Stimulated activated naive CD8-positive, alpha-beta T cell treated with anti-CD3 and anti-CD28 coated beads, Interleukin-15, Interleukin-2, amounts not matched to agents 100 U/mL and 50 U/mL, for 24 hours (primary cell): ENCODE measurements around the gene RNF144B.
A peak's percentile ranks its signal among the peaks of the same experiment; 100 is the strongest.
"Not testable (repeated sequence)": the region's sequence is repeated elsewhere in the genome, so short reads cannot be mapped to it uniquely, and the experiment has no call there.

Source experiments
- ATAC-seq: fragments of 150-1000 bp; cut with Tn5 transposase; one replicate; pipeline ENCODE4 v1.10.0; 2021
- DNase-seq: peaks from one replicate; pipeline ENCODE4 v3.0.0; 2021

RNF144B gene

GRCh38 chr6:18441251-18441979, 54.3 kb downstream of the RNF144B start:
- no peak for ATAC-seq
- DNase-seq = no peak

GRCh38 chr6:18444111-18444510, 57.0 kb downstream of the RNF144B start:
- ATAC-seq (no peak), DNase-seq (no peak)

- no peak for ATAC-seq
These were observed 58.1 kb downstream of the RNF144B start for GRCh38 chr6:18445228-18445627.

GRCh38 chr6:18446771-18447170, 59.6 kb downstream of the RNF144B start:
- DNase-seq (no peak), ATAC-seq (no peak)

More at GRCh38 chr6:18445228-18445627, 58.1 kb downstream of the RNF144B start:
- DNase-seq = no peak

- DNase-seq (no peak), ATAC-seq (no peak)
These were observed 60.4 kb downstream of the RNF144B start for GRCh38 chr6:18447552-18447951.

- no peak for DNase-seq
- ATAC-seq = no peak
These were observed 64.6 kb downstream of the RNF144B start for GRCh38 chr6:18451756-18452155.

- no peak for ATAC-seq
- DNase-seq = no peak
These were observed 67.3 kb downstream of the RNF144B start for GRCh38 chr6:18454446-18454845.

- ATAC-seq (peak; percentile 46), DNase-seq (no peak)
These were observed 70.1 kb downstream of the RNF144B start for GRCh38 chr6:18457065-18457737.

- DNase-seq, ATAC-seq: not testable (repeated sequence)
These were observed 70.9 kb downstream of the RNF144B start for GRCh38 chr6:18458086-18458485.

- ATAC-seq (no peak), DNase-seq (no peak)
These were observed 76.3 kb downstream of the RNF144B start for GRCh38 chr6:18463429-18463828.

GRCh38 chr6:18464176-18464575, 77.0 kb downstream of the RNF144B start:
- no peak for ATAC-seq
- no peak for DNase-seq

GRCh38 chr6:18465410-18466154, 78.4 kb downstream of the RNF144B start:
- DNase-seq (no peak), ATAC-seq (no peak)

GRCh38 chr6:18467741-18468502, 80.8 kb downstream of the RNF144B start:
- DNase-seq (no peak), ATAC-seq (no peak)

- DNase-seq (no peak), ATAC-seq (no peak)
These were observed 81.3 kb downstream of the RNF144B start for GRCh38 chr6:18468503-18468843.

- ATAC-seq = no peak
- DNase-seq = no peak
These were observed 82.4 kb downstream of the RNF144B start for GRCh38 chr6:18469536-18469935.

- no peak for ATAC-seq
- no peak for DNase-seq
These were observed 84.2 kb downstream of the RNF144B start for GRCh38 chr6:18471232-18471964.

GRCh38 chr6:18472941-18473340, 85.8 kb downstream of the RNF144B start:
- ATAC-seq = no peak
- DNase-seq = no peak

- peak; percentile 23 for ATAC-seq
- no peak for DNase-seq
These were observed 86.6 kb downstream of the RNF144B start for GRCh38 chr6:18473755-18474154.

- DNase-seq (no peak), ATAC-seq (peak; percentile 19)
These were observed 90.3 kb downstream of the RNF144B start for GRCh38 chr6:18477301-18477941.

GRCh38 chr6:18478610-18479009, 91.5 kb downstream of the RNF144B start:
- no peak for ATAC-seq
- DNase-seq = no peak

GRCh38 chr6:18481870-18482269, 94.7 kb downstream of the RNF144B start:
- DNase-seq (no peak), ATAC-seq (no peak)
